ENCODE measurements around the gene RNF180. TPM values are rescaled to one million over a fixed set of nuclear protein-coding genes. Genes with fewer than 3 reads are reported as not detected.

Gene RNF180
- total RNA-seq, 1 experiment from 2014 or later, result 2.7 TPM

- no peak overlapping the region for H3K27ac Mint-ChIP-seq
- no peaks in the 10 kb centered on the region for H3K27me3 Mint-ChIP-seq (ENCODE audit: low read depth)
- no peak overlapping the region for H3K4me3 Mint-ChIP-seq
- no peaks in the 10 kb centered on the region for H3K4me1 Mint-ChIP-seq
- H3K36me3 Mint-ChIP-seq, result no peaks in the 10 kb centered on the region
- ChIA-PET CTCF (interaction anchor here (0.6 to 2.4 kb wide), 16 partner anchors 9 to 490 kb away, joined by 3 to 15 read pairs (median 4); partner anchors contain the start of gene RNF180), POLR2A (no interaction called here)
- DNase-seq (ENCODE audit: low spot score) (no peak), ATAC-seq (peak; percentile 17; the same call in 1 of the 2 replicates)
- TF ChIP-seq SMAD3 (CRISPR knock-in tag; IDR thresholded peaks at IDR 0.05; ENCODE audit: borderline replicate concordance) (no peak), CTCF (IDR thresholded peaks at IDR 0.05) (no peak), OVOL2 (CRISPR knock-in tag; IDR thresholded peaks at IDR 0.05; ENCODE audit: borderline replicate concordance) (no peak), EMX1 (CRISPR knock-in tag; IDR thresholded peaks at IDR 0.05) (no peak), MLX (CRISPR knock-in tag; IDR thresholded peaks at IDR 0.05) (no peak)
- H3K9me3 Mint-ChIP-seq, result peaks cover 17% of the 10 kb centered on the region
Measured at GRCh38 chr5:64147379-64147778, 18.3 kb upstream of the RNF180 start.

GRCh38 chr5:64147849-64148441, 17.7 kb upstream of the RNF180 start:
- ChIA-PET POLR2A (no interaction called here), CTCF (interaction anchor here (0.6 to 2.4 kb wide), 19 partner anchors 9 to 747 kb away, joined by 3 to 15 read pairs (median 4); partner anchors contain the start of gene RNF180)
- Mint-ChIP-seq H3K27me3 (ENCODE audit: low read depth) (no peaks in the 10 kb centered on the region), H3K9me3 (peaks cover 22% of the 10 kb centered on the region), H3K36me3 (no peaks in the 10 kb centered on the region), H3K4me3 (no peak overlapping the region), H3K4me1 (no peaks in the 10 kb centered on the region), H3K27ac (no peak overlapping the region)
- DNase-seq (ENCODE audit: low spot score) (peak; percentile 68), ATAC-seq (peak; percentile 92)
- no peak for TF ChIP-seq USF1 (CRISPR knock-in tag; IDR thresholded peaks at IDR 0.05)
- TF ChIP-seq CTCF (IDR thresholded peaks at IDR 0.05), result peak; percentile 51

GRCh38 chr5:64149268-64149667, 16.4 kb upstream of the RNF180 start:
- H3K27ac Mint-ChIP-seq, result no peak overlapping the region
- DNase-seq (ENCODE audit: low spot score) (no peak), ATAC-seq (no peak)
- POLR2A ChIA-PET, result no interaction called here
- H3K4me1 Mint-ChIP-seq, result peaks cover 7% of the 10 kb centered on the region
- H3K36me3 Mint-ChIP-seq, result peaks cover 12% of the 10 kb centered on the region
- CTCF ChIA-PET, result interaction anchor here (0.5 to 2.4 kb wide), 2 partner anchors 59 to 1215 kb away, joined by 4 to 12 read pairs; no protein-coding TSS in a partner anchor
- H3K4me3 Mint-ChIP-seq, result no peak overlapping the region
- H3K27me3 Mint-ChIP-seq (ENCODE audit: low read depth), result no peaks in the 10 kb centered on the region
- H3K9me3 Mint-ChIP-seq, result peaks cover 34% of the 10 kb centered on the region
- no peak for TF ChIP-seq CBFB (CRISPR knock-in tag; IDR thresholded peaks at IDR 0.05; ENCODE audit: low read depth)
- TF ChIP-seq NFE2L1 (CRISPR knock-in tag; IDR thresholded peaks at IDR 0.05), result no peak
- TF ChIP-seq KAT7 (CRISPR knock-in tag; IDR thresholded peaks at IDR 0.05; ENCODE audit: borderline replicate concordance), result no peak
- no peak for TF ChIP-seq ETV6 (CRISPR knock-in tag; IDR thresholded peaks at IDR 0.05)
- no peak for TF ChIP-seq CREM (CRISPR knock-in tag; IDR thresholded peaks at IDR 0.05)
- no peak for TF ChIP-seq E2F4 (CRISPR knock-in tag; IDR thresholded peaks at IDR 0.05; ENCODE audit: borderline replicate concordance, low read depth)
- no peak for TF ChIP-seq CREB1 (CRISPR knock-in tag; IDR thresholded peaks at IDR 0.05)
- TF ChIP-seq ATF2 (CRISPR knock-in tag; IDR thresholded peaks at IDR 0.05; ENCODE audit: borderline replicate concordance, low read depth), result no peak
- TF ChIP-seq HMGXB4 (CRISPR knock-in tag; IDR thresholded peaks at IDR 0.05), result no peak
- no peak for TF ChIP-seq FOXP4 (CRISPR knock-in tag; IDR thresholded peaks at IDR 0.05)

Measured in WTC11 (cell line).